CD4-positive, alpha-beta T cell treated with Interleukin-15 for 1 hour (primary cell): ENCODE measurements around the gene GAL3ST3.

Source experiments
- DNase-seq: peaks from one replicate; pipeline ENCODE4 v3.0.0-alpha.2; 2020

GAL3ST3 gene

DNA sequence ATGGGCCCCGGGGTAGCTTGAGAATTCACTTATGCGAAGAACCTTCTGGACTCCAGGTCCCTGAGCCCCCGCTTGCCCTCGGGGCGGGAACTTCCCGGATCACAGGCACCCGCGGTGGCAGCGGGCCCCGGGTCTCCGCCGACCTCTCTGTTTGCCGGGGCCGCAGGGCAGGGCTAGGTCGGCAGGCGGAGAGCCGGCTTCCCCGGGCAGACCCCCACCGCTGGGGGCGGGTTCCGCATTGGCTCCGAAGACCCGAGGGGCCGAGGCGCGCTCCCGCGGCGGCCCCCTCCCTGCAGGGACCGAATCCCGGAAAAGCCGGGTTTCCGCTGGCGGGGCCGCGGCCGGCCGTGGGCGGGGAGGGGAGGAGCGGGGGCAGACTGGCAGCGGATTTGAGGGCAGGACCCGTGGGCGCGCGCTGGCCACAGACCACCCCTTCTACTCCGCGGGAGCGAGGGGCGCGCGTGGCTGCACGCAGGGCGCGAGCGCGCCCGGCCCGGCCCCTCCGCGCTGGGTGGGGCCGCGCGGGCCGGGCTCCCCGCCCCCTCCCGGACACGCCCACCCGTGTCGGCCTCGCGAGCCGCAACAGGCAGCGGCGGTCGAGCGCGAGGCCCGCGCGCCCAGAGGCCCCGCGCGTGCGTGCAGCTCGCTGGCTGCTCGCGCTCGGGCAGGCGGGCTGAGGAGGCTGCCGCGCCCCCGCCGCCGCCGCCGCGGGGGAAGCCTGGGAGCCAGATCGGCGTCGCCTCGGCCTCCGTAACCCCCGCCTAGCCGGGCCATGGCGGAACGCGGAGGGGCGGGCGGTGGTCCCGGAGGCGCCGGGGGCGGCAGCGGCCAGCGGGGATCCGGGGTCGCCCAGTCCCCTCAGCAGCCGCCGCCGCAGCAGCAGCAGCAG lies 21.0 kb upstream of the GAL3ST3 start, which contains the start of gene PACS1:
Gene PACS1, plus strand, starts transcription at position 558 of the 889 bp plus-strand sequence. Its CDS starts 215 bp downstream, at position 773.
- DNase-seq, result peak; percentile 87

DNA sequence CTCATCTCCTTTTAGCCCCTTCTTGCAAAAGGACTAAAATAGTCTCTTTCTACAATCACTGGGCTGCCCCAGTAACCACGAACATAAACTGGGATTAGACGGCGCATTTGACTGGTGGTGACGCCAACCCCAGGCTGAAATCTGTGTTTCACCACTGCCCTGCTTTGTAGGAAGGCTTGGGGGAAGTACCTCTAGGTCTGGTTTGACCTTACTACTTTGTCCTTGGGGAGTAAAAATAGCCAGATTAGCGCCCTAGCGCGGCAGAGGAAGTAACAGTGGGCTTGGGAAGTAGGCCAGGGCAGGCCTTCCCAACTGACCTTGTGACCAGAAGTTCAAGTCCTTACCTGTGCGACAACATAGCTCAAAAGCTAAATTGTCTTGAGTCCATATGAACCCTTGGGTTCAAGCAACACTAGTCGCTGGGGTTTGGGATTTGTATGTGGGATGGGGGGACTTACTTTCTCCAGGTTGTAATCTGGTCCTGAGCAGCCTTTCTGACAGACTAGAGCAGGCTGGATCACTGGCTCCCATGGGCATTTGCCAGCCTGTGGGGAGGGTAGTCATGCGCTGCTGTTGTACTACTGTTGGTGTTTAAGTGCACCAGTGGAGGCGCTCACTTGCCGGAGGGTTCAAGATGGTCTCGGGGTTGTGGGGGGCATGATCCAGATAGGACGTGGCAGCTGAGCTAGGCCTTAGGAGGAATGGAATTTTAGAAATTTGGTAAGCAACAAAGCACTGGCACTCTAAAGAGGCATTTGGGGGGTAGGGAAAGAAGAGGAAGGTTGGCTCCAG lies 20.2 kb upstream of the GAL3ST3 start:
- peak; percentile 65 for DNase-seq

DNA sequence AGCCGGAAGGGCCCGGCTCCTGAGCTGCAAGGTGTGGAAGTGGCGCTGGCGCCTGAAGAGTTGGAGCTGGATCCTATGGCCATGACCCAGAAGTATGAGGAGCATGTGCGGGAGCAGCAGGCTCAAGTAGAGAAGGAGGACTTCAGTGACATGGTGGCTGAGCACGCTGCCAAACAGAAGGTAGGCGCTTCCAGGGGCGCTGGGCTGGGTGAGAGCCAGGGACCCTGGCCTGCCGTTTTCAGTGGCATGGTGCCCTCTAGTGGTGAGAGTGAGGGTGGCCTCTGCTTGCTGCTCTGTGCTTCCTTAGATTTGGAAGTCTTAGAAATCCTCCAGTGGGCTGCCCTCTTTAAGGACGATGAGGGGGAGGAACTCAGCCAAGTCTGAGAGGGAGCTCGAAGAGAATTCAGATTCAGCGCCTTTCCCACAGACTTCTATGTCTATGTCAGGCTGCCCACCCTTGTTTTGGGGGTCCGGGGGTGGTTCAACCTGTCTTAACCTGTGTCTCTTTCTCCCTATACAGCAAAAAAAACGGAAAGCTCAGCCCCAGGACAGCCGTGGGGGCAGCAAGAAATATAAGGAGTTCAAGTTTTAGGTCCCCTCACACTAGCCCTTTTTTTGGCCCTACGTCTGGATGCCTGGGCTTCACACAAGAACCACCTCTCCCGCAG lies 19.3 kb upstream of the GAL3ST3 start:
- peak; percentile 72 for DNase-seq

DNA sequence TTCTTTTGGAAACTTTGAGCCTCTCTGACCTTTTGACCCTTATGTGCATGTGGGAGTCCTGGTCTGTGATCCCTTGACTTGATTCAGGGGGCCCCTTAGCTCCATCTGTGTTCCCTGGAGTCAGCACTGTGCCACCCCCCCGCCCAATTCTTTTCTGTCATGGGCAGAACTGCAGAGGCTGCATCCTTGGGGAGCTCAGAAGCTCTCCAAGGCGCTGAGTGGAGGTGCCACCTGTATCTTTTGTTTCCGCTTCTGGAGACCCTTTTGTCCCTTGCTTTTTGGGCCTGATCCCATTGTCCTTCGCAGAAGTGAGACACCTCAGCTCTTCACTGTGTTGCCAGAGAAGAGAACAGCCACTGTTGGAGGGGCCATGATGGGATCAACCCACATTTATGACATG lies 18.7 kb upstream of the GAL3ST3 start:
- no peak for DNase-seq

DNA sequence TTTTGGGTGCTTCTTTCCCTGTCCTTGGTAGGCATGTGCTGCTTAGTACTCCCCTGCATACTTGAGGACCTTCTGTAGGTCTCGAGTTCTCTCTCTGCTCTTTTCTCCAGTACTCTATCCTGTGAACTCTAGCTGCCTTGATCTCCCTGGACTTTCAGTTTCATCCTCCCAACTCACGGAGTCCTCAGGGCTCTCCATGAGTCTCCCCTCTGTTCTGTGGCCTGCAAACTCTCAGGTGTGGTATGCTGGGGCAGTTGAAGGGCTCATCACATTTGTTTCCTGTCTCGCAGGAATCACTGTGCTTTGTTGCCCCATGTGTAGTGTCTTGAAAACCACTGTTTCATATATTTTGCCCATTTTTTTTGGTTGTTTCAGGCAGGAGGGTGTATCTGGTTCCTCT lies 17.8 kb upstream of the GAL3ST3 start:
- DNase-seq, result no peak

DNA sequence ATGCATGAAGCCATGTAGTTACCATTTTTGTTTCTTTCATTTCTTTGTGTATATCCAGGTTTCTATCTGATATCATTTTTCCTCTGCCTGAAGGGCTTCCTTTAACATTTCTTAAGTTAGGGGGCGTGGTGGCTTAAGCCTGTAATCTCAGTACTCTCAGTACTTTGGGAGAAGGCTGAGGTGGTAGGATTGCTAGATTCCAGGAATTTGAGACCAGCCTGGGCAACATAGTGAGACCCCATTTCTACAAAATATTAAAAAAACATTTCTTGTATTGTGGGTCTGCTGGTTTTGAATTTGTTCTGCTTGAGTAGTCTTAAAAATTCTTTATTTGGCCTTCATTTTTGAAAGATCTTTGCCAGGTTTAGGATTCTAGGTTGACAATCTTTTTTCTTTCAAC lies 15.6 kb upstream of the GAL3ST3 start:
- DNase-seq, result no peak

DNA sequence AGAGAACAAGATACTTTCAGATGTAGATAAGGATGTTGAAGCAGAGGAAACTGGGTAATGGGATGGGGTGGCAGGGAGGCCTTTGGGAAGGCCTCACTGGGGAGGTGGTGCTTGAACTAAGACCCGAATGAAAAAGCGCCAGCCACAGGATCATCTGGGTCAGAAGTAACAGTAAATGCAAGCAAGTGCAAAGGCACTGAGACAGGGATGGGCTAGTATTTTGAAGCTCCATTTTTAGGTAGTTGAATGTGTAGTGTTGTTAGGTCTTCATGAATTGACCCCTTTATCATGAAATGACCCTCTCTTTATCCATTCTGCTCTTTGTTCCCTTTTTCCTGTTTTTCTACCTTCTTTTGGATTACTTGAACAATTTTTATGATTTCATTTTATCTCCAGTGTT lies 14.9 kb upstream of the GAL3ST3 start:
- DNase-seq, result no peak

DNA sequence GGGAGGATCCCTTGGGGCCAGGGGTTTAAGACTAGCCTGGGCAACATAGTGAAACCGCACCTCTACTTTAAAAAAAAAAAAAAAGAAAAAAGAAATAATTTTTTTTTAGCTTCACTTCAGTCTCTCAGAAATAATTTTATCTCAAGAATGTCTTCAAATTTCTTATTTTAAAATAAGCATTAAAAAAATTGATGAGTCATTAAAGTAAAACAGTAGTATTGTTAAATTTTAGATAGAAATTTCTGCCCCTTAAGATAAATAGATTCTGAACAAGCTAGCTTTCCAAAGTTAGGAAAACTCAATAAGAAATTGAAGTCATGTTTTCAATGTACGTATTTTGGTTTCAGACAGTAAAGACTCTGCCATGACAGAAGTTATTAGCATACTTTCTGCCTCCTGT lies 13.4 kb upstream of the GAL3ST3 start:
- no peak for DNase-seq

DNA sequence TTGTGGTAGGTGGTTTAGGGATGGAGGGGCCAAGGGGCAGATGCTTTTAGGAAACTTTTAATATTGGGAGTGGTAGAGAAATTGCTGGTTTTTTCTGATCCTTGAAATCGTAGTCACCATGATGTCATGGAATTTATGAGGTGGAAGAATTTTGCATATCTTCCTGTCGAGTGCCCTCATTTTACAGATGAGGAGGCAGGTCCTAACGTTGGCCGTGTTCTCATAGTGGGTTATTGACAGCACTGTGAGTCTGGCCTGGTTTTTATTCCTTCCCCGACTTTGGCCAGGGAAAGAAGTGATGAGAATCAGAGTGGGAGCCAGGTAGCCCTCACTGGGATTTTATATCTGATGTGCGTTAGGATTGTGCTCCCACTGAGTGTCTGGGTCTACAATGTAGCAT lies 12.3 kb upstream of the GAL3ST3 start:
- no peak for DNase-seq

DNA sequence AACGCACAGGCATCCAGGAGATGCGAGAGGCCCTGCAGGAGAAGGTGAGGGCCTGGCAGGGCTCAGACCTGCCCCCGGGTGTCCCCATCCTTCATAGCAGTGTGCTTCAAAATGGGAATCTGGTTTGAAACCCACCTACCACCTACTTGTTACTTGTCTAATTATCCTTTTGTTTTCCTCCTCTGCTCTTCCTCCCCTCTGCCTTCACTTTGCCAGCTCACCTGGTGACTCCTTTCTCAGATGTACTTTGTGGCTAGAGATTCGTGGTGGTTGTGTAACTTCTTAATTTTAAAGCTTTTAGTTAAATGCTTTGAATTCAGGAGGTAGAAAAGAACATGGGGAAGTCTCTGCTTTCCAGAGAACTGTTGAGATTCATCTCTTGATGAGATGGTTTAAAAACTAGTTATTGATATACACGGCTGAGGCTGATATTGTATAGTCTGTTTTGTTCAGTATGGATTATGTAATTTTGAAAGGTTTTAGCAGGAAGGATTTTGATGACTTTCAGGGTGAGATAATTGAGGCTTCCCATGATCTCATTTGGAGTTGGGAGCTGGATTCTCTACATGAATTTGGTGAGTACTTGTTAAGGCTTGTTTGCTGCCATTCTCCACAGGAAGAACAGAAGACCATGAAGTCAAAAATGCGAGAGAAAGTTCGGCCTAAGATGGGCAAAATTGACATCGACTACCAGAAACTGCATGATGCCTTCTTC lies 11.2 kb upstream of the GAL3ST3 start:
- DNase-seq, result no peak

DNA sequence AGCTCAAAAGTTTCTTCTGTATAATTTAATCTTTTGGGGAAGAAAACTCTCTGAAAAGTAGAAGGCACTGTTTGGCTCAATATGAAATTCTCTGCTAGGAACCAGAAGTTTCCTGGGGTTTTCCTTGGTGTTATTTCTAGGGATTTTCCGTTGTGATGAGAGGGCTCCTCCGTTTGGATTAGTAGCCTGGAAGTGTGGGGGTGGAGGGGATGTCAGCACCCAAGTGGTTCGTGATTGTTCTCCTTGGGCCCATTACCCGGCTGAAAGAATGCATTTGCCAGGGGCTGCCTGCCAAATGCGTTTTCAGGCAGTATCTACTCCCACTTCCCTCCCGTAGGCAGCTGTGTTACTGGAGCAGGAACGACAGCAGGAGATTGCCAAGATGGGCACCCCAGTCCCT lies 7.5 kb upstream of the GAL3ST3 start:
- no peak for DNase-seq

DNA sequence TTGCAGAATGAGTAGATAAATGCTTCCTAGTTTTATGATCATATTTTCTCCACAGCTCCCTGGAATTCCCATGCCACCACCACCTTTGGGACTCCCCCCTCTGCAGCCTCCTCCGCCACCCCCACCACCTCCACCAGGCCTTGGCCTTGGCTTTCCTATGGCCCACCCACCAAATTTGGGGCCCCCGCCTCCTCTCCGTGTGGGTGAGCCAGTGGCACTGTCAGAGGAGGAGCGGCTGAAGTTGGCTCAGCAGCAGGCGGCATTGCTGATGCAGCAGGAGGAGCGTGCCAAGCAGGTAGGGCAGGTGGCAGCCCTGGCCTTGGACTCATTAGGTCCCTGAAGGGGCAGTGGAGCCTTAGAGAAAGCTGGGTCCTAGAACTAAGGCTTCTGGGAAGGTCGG lies 6.1 kb upstream of the GAL3ST3 start:
- no peak for DNase-seq

DNA sequence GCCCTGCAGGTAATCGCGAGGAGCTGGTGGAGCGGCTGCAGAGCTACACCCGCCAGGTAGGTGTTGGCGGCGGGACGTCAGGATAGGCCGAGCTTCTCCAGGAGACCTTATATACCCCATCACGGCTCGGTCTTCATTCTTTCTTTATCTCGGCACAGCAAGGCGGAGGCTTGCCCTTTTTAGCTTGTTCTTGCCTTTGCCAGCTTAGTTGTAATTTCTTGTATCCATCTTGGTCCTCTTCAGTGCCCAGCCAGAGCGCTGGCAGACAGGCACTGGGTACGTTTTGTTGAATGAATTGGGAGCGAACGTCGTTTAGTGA lies 3.7 kb upstream of the GAL3ST3 start:
- DNase-seq, result no peak

DNA sequence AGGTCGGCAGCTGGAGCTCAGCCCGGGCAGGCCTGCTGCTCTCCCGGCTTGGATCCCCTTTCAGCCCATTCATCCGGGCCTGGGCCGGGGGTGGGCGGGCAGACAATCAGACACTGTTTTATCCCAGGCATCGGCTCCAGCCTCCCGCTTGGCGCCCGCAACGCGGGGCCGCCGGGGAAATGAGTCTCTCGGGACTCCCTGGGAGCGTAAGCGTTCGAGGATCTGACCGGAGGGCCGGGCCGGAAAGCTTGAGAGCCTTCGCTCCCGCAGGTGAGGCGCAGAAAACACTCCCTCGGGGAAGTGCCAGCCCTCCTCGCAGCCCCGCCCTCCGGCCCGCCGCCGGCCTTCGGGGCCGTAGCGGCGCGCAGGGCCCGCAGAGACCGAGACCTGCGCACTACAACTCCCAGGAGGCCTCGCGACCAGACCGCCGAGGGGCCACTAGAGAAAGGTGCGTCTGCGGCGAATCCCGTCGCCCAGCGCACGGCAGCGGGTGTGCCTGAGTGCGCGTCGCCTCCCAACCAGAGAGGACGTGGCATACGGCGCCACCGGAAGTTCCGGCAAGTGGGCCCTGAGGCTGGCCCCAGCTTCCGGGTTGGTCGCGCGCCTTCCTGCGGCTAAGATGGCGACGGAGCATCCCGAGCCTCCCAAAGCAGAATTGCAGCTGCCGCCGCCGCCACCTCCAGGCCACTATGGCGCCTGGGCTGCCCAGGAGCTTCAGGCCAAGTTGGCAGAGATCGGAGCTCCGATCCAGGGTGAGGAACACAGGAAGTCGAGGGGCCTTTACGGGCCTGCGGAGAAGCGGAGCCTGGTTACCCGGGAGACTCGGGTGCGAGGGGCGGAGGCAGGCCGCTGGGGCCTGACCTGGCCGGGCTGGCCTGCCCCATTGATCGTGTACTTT lies 3.1 kb upstream of the GAL3ST3 start, which contains the start of gene SF3B2:
Gene SF3B2, plus strand, starts transcription at position 599 of the 898 bp plus-strand sequence. Its CDS starts 21 bp downstream, at position 620.
- peak; percentile 98 for DNase-seq

DNA sequence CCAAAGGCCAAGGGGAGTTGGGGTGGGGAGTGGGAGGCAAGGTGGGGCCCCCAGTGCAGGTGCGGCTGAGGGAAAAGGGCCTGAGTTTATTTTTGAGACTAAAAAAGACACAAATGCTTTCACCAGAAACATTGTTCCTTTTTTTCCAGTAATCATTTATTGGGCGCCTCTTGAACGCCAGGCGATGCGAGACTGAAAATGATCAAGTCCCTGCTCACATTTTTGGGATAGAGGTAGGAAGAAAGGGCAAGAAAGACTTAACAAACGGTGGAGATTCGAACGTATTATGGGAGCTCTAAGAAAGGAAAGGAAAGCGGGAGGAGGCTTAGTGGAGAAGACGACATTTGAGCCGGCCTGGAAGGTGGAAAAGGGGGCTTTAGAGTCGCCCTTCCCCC lies 2.4 kb upstream of the GAL3ST3 start:
- DNase-seq, result no peak

DNA sequence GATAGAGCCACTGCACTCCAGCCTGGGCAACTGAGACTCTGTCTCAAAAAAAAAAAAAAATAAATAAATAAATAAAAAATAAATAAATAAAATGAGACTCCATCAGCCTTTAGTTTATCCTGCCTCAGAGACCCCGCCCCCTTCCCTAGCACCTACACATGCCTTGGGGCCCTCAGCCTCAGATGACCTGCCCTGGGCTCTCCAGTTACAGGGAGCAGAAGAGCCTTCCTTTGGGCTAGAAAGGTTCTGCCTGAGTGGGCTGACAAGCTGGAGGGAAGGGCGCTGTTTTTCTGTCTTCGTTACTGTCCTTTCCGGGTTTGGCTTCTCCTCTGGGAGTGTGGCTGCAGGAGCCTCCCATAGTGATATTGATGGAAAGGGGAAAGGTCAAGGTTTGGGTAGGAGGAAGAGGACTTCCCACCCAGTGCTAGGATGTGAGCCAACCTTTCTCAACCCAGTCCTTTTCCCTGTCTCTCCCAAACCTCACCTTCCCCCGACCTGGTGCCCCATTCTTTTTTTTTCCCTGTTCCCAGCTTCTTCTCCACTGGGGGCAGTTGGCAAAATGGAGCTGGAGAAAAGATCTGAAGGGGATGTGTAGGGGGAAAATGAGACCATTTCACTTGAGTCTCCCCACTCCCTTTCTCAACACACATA lies 1.7 kb upstream of the GAL3ST3 start:
- no peak for DNase-seq

DNA sequence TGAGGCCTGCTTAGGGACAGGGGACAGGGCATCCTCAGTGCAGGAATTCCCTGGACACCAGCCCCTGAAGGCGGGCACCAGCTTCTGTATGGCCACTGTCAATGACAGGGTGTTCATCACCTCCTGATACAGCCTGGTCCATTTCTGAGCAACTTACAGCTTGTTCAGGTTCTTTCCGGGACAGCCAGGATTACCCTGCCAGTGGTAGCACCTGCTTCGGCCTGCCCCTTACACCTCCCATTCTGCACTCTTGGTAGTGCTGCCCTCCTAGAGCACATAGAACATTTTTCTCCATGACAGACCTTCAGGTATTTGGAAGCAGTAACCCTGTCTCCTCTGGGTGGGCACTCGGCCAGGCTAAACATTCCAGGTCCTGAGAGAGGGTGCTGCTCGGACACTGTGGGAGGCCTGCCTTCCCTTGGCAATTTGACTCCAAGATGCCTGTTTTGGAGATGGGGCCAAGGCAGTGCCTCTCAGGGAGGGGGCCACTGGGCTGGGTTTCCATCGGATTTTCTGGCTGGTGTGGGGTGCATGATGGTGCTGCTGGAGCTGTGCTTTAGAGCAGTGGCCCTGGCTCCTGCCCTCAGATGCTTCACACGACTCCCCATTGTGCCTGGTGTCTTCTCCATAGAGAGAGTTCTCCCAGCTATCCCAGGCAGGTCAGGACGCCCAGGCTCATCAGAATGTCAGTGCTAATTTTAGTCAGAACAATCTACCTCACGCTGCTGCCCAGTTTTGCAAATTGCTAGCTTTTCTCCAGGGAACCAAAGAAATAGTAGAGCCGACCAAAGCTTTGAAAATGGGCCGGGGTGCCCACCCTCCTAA lies 1.2 kb downstream of the GAL3ST3 start:
- DNase-seq, result no peak

DNA sequence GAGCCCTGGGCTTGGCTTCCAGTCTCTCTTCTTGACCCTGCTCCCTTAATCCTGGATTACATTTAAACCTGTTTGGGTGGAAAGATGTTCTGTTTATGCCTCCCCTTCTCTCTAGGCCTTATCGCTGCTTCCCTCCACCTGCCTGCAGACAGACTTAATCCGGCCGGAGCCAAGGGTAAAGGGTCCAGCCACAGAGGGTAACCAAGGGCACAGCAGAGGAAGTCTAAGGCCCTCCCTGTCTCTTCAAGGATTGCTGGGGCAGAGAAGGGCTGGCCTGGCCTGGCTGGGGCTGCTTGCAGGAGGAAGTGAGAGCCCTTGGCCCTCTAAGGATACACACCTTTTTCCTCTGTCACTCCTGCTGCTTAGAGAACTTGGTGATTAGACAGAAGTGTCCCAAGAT lies 2.1 kb downstream of the GAL3ST3 start:
- DNase-seq, result no peak

DNA sequence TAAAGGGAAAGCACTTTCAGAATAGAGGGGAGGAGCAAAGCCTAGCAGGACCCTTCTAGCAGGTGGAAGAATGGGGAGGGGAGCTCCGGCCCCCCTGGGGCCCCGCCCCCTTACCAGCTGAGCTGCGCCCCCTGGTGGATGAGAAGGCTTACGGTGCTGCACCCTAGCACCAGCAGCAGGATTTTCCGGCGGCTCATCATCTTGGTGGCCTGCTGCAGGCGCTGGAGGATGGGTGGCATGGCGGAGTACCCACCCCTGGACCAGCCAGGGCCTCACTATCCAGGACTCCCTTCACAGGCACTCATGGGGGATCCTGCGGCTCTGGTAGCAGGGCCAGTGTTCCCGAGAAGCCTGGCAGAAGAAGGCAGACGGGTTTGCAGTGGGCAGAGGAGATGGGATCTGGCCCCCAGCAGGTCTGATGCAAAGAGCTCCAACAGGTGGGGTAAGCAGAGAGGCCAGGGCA lies 3.8 kb downstream of the GAL3ST3 start:
- peak; percentile 80 for DNase-seq

DNA sequence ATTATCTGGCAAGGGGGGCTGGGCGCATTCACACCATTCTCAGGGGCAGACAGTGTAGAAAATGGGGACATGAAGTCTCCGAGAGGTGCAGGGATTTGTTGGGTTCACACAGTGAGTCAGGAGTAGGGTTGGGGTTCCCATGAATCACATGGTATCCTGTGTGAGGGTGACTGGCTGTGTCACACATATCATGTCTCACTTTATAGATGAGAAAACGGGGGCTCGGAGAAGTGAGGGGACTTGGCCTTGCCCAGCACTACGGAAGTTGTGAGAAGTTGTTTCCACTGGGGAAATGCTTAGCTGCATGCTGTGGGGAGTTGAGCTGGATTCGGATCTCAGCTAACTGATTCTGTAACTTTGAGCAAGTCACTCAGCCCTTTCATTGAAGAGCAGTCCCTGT lies 4.2 kb downstream of the GAL3ST3 start:
- DNase-seq, result no peak
